Raji (cell line): ENCODE measurements around the gene RERE.

ENCODE experiments used
- POLR2A ChIP-seq: IDR thresholded peaks from 2 replicates; pipeline ENCODE4 v1.6.1; 2011; ENCODE audit warnings: low read depth, low read length, control low read depth; ENCODE audit not compliant: insufficient read depth

Gene RERE

GRCh38 chr1:8722366-8722765 lies 95.1 kb downstream of the RERE start:
- no peak for TF ChIP-seq POLR2A

- TF ChIP-seq POLR2A = no peak
Observed at GRCh38 chr1:8721679-8722324, 95.6 kb downstream of the RERE start.

- no peak for TF ChIP-seq POLR2A
Observed at GRCh38 chr1:8720347-8720746, 97.1 kb downstream of the RERE start.

GRCh38 chr1:8718850-8719361 lies 98.5 kb downstream of the RERE start:
- TF ChIP-seq POLR2A = no peak

- TF ChIP-seq POLR2A = no peak
Observed at GRCh38 chr1:8717148-8717547, 100.3 kb downstream of the RERE start.

GRCh38 chr1:8716238-8716637 lies 101.2 kb downstream of the RERE start:
- no peak for TF ChIP-seq POLR2A

- no peak for TF ChIP-seq POLR2A
Observed at GRCh38 chr1:8714173-8714572, 103.3 kb downstream of the RERE start.

- TF ChIP-seq POLR2A = no peak
Observed at GRCh38 chr1:8712413-8713231, 104.8 kb downstream of the RERE start.

GRCh38 chr1:8711873-8712412 lies 105.5 kb downstream of the RERE start:
- no peak for TF ChIP-seq POLR2A

- TF ChIP-seq POLR2A = no peak
Observed at GRCh38 chr1:8711151-8711550, 106.3 kb downstream of the RERE start.

GRCh38 chr1:8708259-8708658 lies 109.2 kb downstream of the RERE start:
- TF ChIP-seq POLR2A = no peak

GRCh38 chr1:8706995-8707396 lies 110.4 kb downstream of the RERE start:
- TF ChIP-seq POLR2A = no peak

- TF ChIP-seq POLR2A = no peak
Observed at GRCh38 chr1:8706291-8706690, 111.1 kb downstream of the RERE start.

- no peak for TF ChIP-seq POLR2A
Observed at GRCh38 chr1:8704866-8705506, 112.5 kb downstream of the RERE start.
